Measurements from ENCODE around the gene GLT1D1.
"Not testable (repeated sequence)": the region's sequence is repeated elsewhere in the genome, so short reads cannot be mapped to it uniquely, and the experiment has no call there.

The GLT1D1 gene

DNA sequence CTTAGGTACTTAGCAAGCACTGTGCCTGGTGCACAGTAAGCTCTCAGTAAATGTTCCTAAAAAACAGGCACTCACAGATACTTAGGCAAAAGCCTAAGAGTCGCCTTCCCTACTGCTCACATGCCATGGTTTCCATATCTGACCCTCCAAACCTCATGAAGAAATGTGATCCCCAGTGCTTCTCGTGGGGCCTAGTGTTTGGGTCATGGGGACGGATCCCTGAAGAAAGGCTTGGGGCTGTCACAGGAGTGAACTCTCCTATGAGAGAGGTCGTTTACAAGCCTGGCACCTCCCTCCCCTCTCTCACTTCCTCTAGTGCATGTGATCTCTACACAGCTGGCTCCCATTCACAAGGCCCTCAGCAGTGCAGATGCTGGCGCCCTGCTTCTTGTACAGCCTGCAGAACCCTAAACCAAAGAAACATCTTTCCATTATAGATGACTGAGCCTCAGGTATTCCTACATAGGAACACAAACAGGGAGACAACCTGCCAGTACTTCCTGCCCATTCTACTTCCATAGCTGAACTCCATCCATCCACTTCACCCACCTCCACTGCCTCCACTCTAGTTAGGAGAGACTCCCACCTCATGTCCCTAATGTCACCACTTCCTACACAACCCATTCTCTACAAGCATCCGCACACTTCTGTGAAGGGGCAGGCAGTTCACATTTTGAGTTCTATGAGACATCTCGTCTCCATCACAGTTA, 32.4 kb upstream of the GLT1D1 start:
- no peak for DNase-seq

DNA sequence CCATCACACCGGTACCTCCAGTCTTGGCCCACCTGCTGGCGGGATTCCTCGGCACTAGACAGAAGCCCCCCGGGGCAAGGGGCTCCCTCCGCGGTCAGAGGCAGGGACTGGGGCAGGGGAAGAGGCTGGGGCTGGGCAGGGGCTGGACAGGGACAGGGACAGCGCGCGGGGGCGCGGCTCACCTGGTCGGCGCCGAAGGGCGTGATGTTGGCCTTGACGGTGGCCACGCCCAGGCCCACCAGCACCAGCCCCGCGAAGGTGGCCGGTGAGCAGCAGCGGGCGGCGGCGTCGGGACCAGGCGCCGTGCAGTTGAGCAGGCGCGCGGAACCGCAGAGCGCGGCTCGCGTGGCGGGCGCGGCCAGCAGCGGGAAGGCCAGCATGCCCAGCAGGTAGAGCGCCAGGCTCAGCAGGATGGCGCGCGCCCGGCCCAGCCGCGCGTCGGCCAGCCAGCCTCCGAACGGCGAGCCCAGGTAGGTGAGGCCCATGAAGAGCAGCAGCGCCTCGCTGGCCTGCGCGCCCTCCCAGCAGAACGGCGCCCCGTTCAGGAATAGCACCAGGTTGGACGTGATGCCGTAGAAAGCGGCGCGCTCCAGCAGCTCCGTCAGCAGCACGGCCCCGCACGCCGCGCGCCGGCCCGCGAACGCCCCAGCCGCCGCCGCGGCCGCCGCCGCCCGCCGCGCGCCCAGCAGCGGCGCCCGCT, 29.9 kb upstream of the GLT1D1 start:
- DNase-seq = no peak

DNA sequence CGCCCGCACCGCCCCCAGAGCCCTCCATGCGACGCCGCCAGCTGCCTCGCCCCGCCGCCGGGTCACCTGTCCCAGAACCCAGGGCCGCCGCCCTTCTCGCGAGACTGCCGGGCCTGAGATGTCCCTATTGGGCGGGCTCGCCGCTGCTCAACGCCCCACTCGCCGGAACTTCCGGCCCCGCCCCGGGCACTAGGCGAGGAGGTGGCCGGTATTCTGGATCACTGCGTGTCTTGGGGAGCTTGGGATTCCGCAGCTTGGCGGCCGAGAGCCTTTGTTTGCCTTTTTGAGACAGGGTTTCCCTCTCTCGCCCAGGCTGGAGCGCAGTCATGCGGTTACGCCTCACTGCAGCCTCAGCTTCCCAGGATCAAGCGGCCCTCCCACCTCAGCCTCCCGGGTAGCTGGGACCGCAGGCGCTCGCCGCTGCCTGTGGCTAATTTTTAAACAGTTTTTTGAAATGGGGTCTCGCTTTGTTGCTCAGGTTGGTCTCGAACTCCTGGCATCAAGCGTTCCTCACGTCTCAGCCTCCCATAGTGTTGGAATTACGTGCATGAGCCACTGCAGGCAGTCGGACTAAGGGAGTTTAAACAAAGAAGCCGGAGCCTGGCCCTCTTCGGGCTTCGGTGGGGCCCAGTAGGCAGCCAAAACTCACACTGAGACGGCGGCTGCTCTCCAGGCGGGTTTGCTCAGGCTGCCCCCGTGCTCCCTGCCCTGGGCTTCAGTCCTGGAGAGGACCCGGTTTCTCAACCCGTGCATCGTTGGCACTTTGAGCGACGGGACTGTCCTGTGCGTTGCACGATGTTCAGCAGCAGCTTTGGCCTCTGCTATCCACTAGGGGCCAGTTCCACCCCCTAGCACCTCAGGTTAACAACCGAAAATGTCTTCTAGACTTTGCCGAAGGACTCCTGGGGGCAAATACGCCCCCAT, 29.1 kb upstream of the GLT1D1 start, which contains the start of gene SLC15A4:
SLC15A4 (minus strand) TSS at position 43 of the 924 bp plus-strand sequence; CDS start at position 28, 15 bp downstream.
- peak; percentile 93 for DNase-seq

DNA sequence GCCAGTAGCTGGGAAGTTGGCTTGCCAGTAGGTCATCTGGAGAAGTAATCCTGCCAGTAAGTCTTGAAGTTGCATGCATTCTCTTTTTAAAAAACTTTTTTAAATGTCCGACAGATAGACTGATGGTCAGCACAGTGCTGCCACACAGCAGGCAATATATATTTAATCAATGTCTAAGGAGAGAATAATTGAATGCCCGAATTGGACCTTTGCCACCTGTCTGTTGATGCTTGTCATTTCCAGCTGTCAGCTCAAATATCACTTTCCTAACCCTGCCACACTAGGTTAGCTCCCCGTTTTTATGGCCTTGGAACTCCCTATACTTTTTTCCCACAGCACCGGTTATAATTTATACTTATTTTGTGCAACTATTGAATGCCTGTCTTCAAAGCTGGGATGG, 27.4 kb upstream of the GLT1D1 start:
- DNase-seq = no peak

DNA sequence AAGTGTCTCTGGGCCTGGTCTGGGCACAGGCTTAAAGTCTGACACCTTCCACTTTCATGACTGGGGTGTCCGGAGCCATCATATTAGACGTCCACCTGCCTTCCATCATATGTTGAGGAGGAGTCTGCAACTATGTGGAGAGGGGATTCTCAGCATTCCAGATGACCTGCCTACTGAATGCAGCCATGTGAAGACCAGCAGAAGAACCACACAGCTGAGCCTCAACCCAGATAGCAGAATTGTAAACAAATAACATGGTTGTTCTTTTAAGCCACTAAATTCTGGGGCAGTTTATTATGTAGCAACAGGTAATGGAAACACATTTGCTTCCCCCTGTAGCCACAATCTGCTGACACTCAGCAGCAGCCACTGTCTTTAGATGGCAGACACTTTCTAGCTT, 25.6 kb upstream of the GLT1D1 start:
- DNase-seq = no peak

DNA sequence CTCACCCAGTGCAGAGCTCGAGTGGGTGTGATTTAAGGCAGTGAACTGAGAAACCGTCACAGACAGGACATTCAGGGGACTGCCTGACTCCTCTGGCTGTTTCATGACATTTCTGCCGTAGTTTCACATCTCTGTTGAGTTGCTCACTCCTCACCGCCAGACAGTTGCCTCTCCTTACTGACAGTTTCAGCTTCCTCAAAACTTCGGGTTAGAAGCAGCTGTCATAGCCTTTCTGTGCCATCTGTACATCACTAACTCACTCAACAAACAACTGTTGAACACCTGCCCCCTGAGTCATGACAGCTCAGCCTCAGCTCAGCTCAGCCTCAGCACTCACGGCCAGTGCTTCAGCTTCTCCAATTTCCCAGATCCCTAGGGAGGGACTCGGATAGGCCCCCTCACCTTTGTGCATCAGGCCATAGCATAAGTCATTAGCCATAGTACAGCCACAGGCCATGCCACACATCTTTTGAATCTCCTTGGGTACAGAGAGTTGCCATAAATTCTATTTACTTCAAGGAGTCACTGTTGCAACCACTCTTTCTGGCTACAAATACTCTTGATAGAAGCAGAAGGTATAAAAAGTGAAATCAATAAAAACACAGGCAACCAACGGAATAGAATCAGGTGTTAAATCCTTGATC, 23.3 kb upstream of the GLT1D1 start:
- peak; percentile 36 for DNase-seq

DNA sequence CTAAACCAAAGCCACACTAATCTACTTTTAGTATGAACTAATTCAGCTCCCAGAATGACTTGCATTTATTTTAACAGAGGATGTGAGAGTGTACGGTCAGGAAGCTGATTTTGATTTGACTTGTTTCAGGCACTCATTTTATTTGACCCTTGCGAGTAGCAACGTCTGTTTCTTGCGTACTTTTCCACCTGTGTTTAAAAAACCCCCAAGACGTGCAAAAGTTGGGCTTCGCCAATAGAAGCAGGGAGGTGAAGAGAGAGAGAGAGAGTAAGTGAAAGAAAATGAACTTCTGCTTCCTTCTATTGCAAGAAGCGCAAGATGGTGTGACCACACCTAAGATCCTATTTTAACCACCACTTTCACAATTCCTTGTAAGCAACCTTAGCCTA, 22.8 kb upstream of the GLT1D1 start:
- DNase-seq = no peak

DNA sequence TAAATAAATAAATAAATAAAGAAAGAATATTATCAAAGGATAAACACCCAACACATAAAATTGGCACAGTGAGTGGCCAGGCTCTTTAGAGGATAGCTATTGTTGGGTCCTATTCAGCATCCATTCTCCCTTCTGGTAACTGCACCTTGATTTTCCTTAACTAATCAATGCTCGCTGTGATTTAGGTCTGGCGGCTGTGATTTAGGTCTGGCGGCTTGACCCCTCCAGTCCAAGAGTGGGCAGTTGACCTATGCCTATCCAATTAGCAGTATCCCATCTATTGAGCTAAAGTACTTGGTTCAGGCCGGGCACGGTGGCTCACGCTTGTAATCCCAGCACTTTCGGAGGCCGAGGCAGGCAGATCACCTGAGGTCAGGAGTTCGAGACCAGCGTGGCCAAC, 19.9 kb upstream of the GLT1D1 start:
- no peak for DNase-seq

DNA sequence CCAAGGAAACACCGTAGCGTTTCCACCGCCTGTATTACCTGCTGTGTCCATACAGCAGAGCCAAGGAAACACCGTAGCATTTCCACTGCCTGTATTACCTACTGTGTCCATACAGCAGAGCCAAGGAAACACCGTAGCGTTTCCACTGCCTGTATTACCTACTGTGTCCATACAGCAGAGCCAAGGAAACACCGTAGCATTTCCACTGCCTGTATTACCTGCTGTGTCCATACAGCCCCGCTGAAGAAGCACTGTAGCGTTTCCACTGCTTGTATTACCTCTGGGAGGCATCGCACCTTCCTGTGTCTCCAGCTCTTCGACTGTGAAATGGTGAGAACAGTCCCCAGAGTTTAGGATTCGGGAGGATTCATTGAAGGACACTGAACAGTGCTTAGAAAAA, 13.4 kb upstream of the GLT1D1 start:
- DNase-seq = not testable (repeated sequence)

DNA sequence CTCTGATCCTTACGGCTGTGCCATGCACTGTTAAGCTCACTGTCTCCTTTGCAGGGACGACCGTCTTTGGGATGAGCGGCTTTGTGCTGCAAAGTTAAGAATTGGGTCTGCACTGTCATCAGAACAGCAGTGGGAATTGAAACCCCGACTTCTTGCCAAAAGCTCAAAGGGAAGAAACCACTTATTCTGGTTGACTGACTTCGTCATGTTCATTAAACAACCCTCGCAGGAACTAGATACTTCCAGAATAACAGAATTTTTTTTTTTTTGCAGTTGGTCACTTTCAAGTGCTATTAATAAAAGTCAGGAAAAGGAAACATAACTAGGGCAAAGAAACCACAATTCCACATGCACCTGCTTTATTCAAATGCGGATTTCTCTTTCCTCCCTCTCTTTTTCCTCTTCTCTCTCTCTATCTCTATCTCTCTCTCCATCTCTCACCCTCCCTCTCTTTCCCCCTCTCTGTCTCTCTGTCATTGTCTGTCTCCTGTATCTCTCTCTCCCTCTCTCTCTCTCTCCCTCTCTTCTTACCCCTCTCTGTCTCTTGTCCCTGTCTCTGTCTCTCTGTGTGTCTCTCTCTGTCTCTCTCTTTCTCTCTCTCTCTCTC, 12.3 kb upstream of the GLT1D1 start:
- no peak for DNase-seq

DNA sequence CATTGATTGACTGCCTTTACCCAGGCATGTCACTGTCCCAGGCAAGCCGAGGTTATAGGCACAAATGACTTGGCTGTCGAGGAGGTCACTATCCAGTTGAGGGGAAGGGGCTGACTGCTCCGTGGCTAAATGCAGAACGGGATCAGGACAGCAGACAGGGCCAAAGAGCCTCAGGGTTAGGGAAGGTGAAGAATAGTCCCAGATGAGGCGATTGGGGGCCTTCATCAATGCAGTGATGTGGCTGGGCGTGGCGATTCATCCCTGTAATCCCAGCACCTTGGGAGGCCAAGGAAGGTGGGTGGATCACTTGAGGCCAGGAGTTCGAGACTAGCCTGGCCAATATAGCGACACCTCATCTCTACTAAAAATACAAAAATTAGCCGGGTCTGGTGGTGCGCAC, 10.7 kb upstream of the GLT1D1 start:
- no peak for DNase-seq

DNA sequence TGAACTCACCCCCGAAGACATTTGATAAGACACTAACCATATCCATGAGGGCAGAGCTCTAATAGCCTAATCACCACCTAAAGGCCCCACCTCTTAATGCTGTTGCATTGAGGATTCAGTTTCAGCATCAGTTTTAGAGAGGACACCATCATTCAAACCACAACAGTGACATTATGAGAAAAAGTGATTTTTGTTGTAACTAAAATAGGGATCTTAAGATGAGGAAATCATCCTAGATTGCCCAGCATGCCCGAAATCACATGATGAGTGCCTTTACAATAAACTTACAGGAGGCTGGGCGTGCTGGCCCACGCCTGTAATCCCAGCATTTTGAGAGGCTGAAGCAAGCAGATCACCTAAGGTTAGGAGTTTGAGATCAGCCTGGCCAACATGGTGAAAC, 9.7 kb upstream of the GLT1D1 start:
- DNase-seq = no peak

DNA sequence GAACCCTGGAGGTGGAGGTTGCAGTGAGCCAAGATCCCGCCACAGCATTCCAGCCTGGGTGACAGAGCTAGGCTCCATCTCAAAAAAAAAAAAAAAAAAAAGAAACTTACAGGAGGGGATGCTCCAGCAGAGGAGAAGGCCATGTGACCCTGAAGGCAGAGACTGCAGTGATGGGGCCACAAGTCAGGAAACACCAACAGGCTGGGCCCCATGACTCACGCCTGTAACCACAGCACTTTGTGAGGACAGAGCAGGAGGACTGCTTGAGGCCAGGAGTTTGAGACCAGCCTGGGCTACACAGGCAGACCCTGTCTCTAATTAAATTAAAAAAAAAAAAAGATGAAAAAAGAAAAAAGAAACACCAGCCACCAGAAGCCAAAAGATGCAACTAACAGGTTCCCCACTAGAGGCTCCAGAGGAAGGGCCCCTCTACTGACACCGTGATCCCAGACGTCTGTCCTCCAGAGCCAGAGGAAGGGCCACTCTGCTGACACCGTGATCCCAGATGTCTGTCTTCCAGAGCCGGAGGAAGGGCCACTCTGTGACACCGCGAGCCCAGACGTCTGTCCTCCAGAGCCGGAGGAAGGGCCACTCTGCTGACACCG, 9.1 kb upstream of the GLT1D1 start:
- no peak for DNase-seq

DNA sequence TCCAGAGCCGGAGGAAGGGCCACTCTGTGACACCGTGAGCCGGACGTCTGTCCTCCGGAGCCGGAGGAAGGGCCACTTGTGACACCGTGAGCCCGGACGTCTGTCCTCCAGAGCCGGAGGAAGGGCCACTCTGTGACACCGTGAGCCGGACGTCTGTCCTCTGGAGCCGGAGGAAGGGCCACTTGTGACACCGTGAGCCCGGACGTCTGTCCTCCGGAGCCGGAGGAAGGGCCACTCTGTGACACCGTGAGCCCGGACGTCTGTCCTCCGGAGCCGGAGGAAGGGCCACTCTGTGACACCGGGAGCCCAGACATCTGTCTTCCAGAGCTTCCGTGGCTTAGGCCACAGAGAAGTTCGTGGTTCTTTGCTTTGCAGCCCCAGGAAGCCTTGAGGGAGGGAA, 6.6 kb upstream of the GLT1D1 start:
- DNase-seq = not testable (repeated sequence)

DNA sequence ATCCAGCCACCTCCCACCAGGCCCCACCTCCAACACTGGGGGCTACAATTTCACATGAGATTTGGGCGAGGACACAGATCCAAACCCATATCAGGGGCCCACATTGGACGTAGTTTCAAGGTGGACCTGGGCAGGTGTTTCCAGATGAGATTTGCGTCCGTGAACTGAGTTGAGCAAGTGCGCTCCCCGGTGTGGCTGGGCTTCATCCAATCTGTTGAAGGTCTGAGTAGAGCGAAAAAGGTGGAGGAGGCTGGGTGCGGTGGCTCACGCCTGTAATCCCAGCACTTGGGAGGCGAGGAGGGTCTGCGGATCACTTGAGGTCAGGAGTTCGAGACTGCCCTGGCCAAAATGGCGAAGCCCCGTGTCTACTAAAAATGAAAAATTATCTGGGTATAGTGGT, 4.9 kb upstream of the GLT1D1 start:
- no peak for DNase-seq

DNA sequence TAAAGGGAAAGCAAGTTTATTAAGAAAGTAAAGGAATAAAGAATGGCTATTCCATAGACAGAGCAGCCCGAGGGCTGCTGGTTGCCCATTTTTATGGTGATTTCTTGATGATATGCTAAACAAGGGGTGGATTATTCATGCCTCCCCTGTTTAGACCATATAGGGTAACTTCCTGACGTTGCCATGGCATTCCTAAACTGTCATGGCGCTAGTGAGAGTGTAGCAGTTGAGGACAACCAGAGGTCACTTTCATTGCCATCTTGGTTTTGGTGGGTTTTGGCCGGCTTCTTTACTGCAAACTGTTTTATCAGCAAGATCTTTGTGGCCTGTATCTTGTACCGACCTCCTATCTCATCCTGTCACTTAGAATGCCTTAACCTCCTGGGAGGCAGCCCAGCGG, 3.5 kb upstream of the GLT1D1 start:
- DNase-seq = not testable (repeated sequence)

DNA sequence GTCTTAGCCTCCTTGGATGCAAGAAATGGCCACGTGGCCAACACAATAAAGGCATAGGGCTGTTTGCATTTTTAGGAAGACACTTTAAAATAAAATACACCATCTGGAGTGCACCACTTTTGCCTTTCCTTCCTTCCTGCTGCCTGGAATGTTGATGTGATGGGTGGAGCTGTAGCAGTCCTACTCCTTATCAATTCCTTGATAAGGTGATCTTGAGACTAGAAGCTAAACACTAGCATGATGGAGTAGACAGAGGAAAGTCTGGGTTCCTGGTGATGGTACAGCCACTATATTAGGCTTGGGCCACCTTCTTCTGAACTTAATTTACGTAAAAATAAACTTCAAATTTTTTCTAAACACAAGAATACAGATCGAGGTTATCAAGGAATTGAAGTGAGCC, 2.9 kb upstream of the GLT1D1 start:
- no peak for DNase-seq

DNA sequence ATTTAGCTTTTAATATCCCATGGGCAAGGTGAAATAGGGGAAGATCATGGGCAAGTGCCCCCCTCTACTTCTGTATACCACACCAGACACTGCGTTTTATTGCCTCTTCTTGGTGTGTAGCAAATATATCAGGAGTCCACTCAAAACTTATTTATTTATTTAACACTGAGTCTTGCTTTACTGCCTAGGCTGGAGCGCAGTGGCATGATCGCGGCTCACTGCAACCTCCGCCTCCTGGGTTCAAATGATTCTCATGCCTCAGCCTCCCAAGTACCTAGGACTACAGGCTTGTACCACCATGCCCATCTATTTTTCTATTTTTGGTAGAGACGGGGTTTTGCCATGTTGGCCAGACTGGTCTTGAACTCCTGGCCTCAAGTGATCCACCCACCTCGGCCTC, 1.8 kb upstream of the GLT1D1 start:
- DNase-seq = not testable (repeated sequence)

DNA sequence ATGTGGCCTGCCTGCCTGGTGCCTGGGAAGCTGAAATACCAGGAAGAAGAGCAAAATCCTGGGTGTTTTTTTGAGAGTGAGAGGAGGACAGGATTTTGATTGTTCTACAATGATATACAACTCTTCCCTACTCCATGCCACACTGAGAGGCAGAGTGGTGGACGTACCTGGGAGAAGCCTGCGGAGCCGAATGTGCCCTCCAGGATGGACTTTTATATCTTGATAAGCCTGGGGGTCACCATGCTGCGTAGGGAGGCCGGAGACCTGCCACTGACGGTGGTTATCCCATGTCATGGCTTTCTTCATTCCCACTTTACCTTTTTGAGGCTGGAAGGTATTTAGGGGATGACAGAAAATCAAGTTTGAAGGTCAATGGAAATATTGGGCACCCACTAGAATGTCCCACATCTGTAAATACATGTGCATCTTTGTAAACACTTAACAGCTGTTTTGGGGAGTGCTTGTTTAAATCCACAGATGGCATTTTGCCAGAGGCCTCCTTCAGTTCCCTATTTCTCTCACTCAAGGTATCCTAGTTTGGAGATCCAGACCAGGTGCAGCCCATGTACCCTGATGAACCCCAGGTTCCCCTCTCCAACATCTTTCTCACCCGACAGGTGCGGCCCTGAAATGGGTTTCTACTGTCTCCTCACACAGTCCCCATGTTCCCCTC, 1.1 kb upstream of the GLT1D1 start:
- DNase-seq = no peak

DNA sequence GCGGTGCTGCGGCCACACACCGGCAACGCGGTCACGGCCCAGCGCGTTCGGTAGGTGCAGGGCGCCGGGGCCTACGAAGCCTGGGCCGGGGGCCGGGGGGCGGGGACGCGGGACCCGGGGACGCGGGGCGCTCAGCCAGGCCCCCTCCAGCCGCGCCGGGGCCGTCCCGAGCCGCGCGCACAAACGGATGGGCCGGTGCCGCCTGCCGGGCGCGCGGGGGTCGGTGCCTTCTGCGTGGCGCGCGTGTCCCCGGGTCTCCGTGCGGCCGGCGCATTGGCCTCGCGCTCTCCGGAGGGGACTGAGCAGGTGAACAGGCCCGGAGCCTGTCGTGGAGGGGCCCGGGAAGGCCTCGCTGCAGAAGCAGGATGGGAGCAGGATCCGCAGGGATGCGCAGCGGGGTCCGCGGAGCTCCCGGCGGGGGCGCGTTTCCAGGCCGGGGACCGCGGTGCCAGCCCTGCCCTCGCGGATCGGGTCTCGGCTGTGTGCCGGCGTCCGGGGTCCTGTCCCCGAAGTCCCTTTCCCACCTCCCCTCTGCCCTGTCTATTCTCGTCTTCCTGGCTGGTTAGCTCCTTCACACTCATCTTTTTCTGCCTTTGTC, 421 bp downstream of the GLT1D1 start:
- DNase-seq = no peak
